Endodermal cell (in vitro differentiated cells): ENCODE results near the gene TM4SF4. TPM values are rescaled to one million over a fixed set of nuclear protein-coding genes. Genes with fewer than 3 reads are reported as not detected.

Experiments
- DNase-seq: peaks from one replicate; pipeline ENCODE4 v3.0.0-alpha.2; 2017
- H3K27ac ChIP-seq: 2 replicates; pipeline ENCODE4 v1.5.1; 2013; ENCODE audit warnings: mild to moderate bottlenecking, low read depth, low read length, moderate library complexity
- H3K27me3 ChIP-seq: 2 replicates; pipeline ENCODE4 v1.6.1; 2013; ENCODE audit warnings: mild to moderate bottlenecking, low read length, moderate library complexity; ENCODE audit not compliant: insufficient read depth, control insufficient read depth, poor library complexity, severe bottlenecking
- H3K36me3 ChIP-seq: 2 replicates; pipeline ENCODE4 v1.7.0; 2013; ENCODE audit warnings: mild to moderate bottlenecking, low read length, moderate library complexity; ENCODE audit not compliant: control insufficient read depth, insufficient read depth
- H3K4me1 ChIP-seq: one replicate; pipeline ENCODE4 v1.7.0; 2013; ENCODE audit warnings: low read length; ENCODE audit not compliant: control insufficient read depth, insufficient read depth
- H3K4me3 ChIP-seq: 2 replicates; pipeline ENCODE4 v1.5.1; 2013; ENCODE audit warnings: mild to moderate bottlenecking, low read length, moderate library complexity
- H3K9ac ChIP-seq: 2 replicates; pipeline ENCODE4 v1.6.1; 2013; ENCODE audit warnings: mild to moderate bottlenecking, low read length, moderate library complexity; ENCODE audit not compliant: poor library complexity, severe bottlenecking; ENCODE audit errors: extremely low read depth
- H3K9me3 ChIP-seq: 2 replicates; pipeline ENCODE4 v1.6.1; 2013; ENCODE audit warnings: mild to moderate bottlenecking, low read length, moderate library complexity; ENCODE audit not compliant: control insufficient read depth
- H3K27ac Mint-ChIP-seq: 2 replicates; pipeline ENCODE4 v1.8.0; 2020; ENCODE audit warnings: mixed read lengths
- H3K27me3 Mint-ChIP-seq: 2 replicates; pipeline ENCODE4 v1.8.0; 2021; ENCODE audit warnings: mild to moderate bottlenecking, mixed read lengths; ENCODE audit not compliant: insufficient read depth
- H3K36me3 Mint-ChIP-seq: 2 replicates; pipeline ENCODE4 v1.8.0; 2020; ENCODE audit warnings: low read depth, mixed read lengths
- H3K4me1 Mint-ChIP-seq: 2 replicates; pipeline ENCODE4 v1.8.0; 2020; ENCODE audit warnings: mixed read lengths
- H3K4me3 Mint-ChIP-seq: 2 replicates; pipeline ENCODE4 v1.8.0; 2020; ENCODE audit warnings: mild to moderate bottlenecking, moderate library complexity, mixed read lengths
- H3K9me3 Mint-ChIP-seq: 2 replicates; pipeline ENCODE4 v1.8.0; 2020; ENCODE audit warnings: mild to moderate bottlenecking, mixed read lengths
- CTCF ChIP-seq: fragments of 200-600 bp; sonication (generic); conservative IDR thresholded peaks from 2 replicates; pipeline ENCODE4 v1.5.0; 2021; ENCODE audit warnings: antibody characterized with exemption, mild to moderate bottlenecking
- WGBS, 2 experiments: methylation state at CpG; one replicate each; pipeline versions ENCODE4 v1.1.5 to v1.1.7; 2013; ENCODE audit warnings: missing lambda C conversion rate in 2 of 2, mixed read lengths in 1 of 2; ENCODE audit not compliant: insufficient coverage in 1 of 2, insufficient read length in 1 of 2; 5-methylcytosine and 5-hydroxymethylcytosine counted together
- total RNA-seq, 2 donors: library from RNA; stranded (reverse); fragmentation: NEBNext Ultra II Directional in 1 of 2; extraction: Animal tissue kit (Norgen Biotek cat#: 25700) in 1 of 2; gene quantifications; 2 replicates in 1 of 2; 3 replicates in 1 of 2; pipeline ENCODE4 v1.2.1, GENCODE V29; 2021

The TM4SF4 gene
- total RNA-seq, 2 donors from 2014 or later = not detected

- Histone ChIP-seq H3K4me3 (no peak overlapping the region), H3K9me3 (no peaks in the 10 kb centered on the region), H3K36me3 (no peaks in the 10 kb centered on the region), H3K9ac (no peak overlapping the region), H3K27me3 (no peaks in the 10 kb centered on the region), H3K27ac (no peak overlapping the region), H3K4me1 (no peaks in the 10 kb centered on the region)
- DNase-seq = no peak
- no peak for TF ChIP-seq CTCF
- Mint-ChIP-seq H3K27me3 (peaks cover 2% of the 10 kb centered on the region), H3K9me3 (no peaks in the 10 kb centered on the region), H3K4me3 (no peak overlapping the region), H3K27ac (no peak overlapping the region), H3K36me3 (no peaks in the 10 kb centered on the region), H3K4me1 (no peaks in the 10 kb centered on the region)
- 68 to 75% methylated on average over 7 to 10 of the region's 10 CpGs for WGBS, 2 experiments
Measured at GRCh38 chr3:149465351-149465883, 9.1 kb upstream of the TM4SF4 start.

GRCh38 chr3:149466192-149466591, 8.3 kb upstream of the TM4SF4 start:
- Histone ChIP-seq H3K9me3 (no peaks in the 10 kb centered on the region), H3K27me3 (no peaks in the 10 kb centered on the region), H3K9ac (no peak overlapping the region), H3K4me3 (no peak overlapping the region), H3K4me1 (no peaks in the 10 kb centered on the region), H3K27ac (no peak overlapping the region), H3K36me3 (no peaks in the 10 kb centered on the region)
- DNase-seq = peak; percentile 63
- Mint-ChIP-seq H3K27ac (no peak overlapping the region), H3K36me3 (no peaks in the 10 kb centered on the region), H3K4me1 (no peaks in the 10 kb centered on the region), H3K4me3 (no peak overlapping the region), H3K27me3 (peaks cover 2% of the 10 kb centered on the region), H3K9me3 (no peaks in the 10 kb centered on the region)
- 67 to 85% methylated on average over 1 to 4 of the region's 4 CpGs for WGBS, 2 experiments
- TF ChIP-seq CTCF = no peak

- H3K27ac Mint-ChIP-seq = no peak overlapping the region
- WGBS, 2 experiments = 88% methylated on average over 2 of the region's 2 CpGs; no CpG with 5 or more reads in 1 of the 2 experiments
- no peak for TF ChIP-seq CTCF
Measured at GRCh38 chr3:149468504-149469212, 5.8 kb upstream of the TM4SF4 start.

More at GRCh38 chr3:149468504-149469212, 5.8 kb upstream of the TM4SF4 start:
- no peaks in the 10 kb centered on the region for H3K36me3 ChIP-seq
- DNase-seq = no peak
- peaks cover 2% of the 10 kb centered on the region for H3K27me3 Mint-ChIP-seq
- H3K4me1 ChIP-seq = no peaks in the 10 kb centered on the region
- no peak overlapping the region for H3K9ac ChIP-seq
- no peaks in the 10 kb centered on the region for H3K9me3 Mint-ChIP-seq
- no peak overlapping the region for H3K4me3 Mint-ChIP-seq
- peaks cover 4% of the 10 kb centered on the region for H3K4me1 Mint-ChIP-seq
- H3K27ac ChIP-seq = no peak overlapping the region
- no peaks in the 10 kb centered on the region for H3K9me3 ChIP-seq
- H3K27me3 ChIP-seq = no peaks in the 10 kb centered on the region
- H3K4me3 ChIP-seq = no peak overlapping the region
- no peaks in the 10 kb centered on the region for H3K36me3 Mint-ChIP-seq
